HepG2 (cell line): ENCODE results near the gene CSTF1. TPM values are rescaled to one million over a fixed set of nuclear protein-coding genes. Genes with fewer than 3 reads are reported as not detected.

Experiments
- ATF1 ChIP-seq: IDR thresholded peaks from 2 replicates; pipeline ENCODE4 v1.6.1; 2016; ENCODE audit warnings: mild to moderate bottlenecking, control low read depth
- ATF4 ChIP-seq, 2 experiments: fragments of 450-650 bp in 1 of 2; sonication (generic) in 1 of 2; formaldehyde crosslinking; IDR thresholded peaks; 2 replicates each; pipeline versions ENCODE4 v1.5.0 to v1.8.0; 2020 to 2022; ENCODE audit warnings: mild to moderate bottlenecking in 1 of 2, missing genetic modification reagents in 1 of 2
- ERF ChIP-seq: IDR thresholded peaks from 2 replicates; pipeline ENCODE4 v1.6.1; 2018; ENCODE audit warnings: missing biosample characterization, missing genetic modification reagents
- GATAD2A ChIP-seq: IDR thresholded peaks from 2 replicates; pipeline ENCODE4 v1.6.1; 2016
- RAD51 ChIP-seq: fragments of 450-650 bp; IDR thresholded peaks from 2 replicates; pipeline ENCODE4 v1.6.1; 2016; ENCODE audit warnings: borderline replicate concordance
- ZFP62 ChIP-seq: sonication (generic); formaldehyde crosslinking; IDR thresholded peaks from 2 replicates; pipeline ENCODE4 v1.4.0; 2020; ENCODE audit warnings: missing genetic modification reagents
- ZNF296 ChIP-seq: sonication (generic); formaldehyde crosslinking; conservative IDR thresholded peaks from 2 replicates; pipeline ENCODE4 v1.5.0; 2020; ENCODE audit warnings: mild to moderate bottlenecking, missing genetic modification reagents
- ZNF691 ChIP-seq: sonication (generic); formaldehyde crosslinking; IDR thresholded peaks from 2 replicates; pipeline ENCODE4 v1.4.0; 2020; ENCODE audit warnings: missing genetic modification reagents, low read depth, mild to moderate bottlenecking, borderline replicate concordance
- ZNF891 ChIP-seq: sonication (generic); formaldehyde crosslinking; IDR thresholded peaks from 2 replicates; pipeline ENCODE4 v1.5.0; 2020; ENCODE audit warnings: mild to moderate bottlenecking, missing genetic modification reagents
- ZSCAN30 ChIP-seq: sonication (generic); formaldehyde crosslinking; IDR thresholded peaks from 2 replicates; pipeline ENCODE4 v1.5.0; 2020; ENCODE audit warnings: mild to moderate bottlenecking, missing genetic modification reagents
- ZSCAN31 ChIP-seq: sonication (generic); formaldehyde crosslinking; IDR thresholded peaks from 2 replicates; pipeline ENCODE4 v1.5.0; 2020; ENCODE audit warnings: low read depth, mild to moderate bottlenecking, missing genetic modification reagents
- polyA plus RNA-seq, 8 experiments: library from polyadenylated mRNA; depleted of rRNA in 3 of 8; stranded (reverse) in 7 of 8; unstranded in 1 of 8; fragments of >200 nt; fragmentation: Illumina TruSeq in 4 of 8; extraction: Trizol in 4 of 8; gene quantifications; 2 replicates each; pipeline versions ENCODE4 v1.2.1 to v1.2.3, GENCODE V29; 2011 to 2016; ENCODE audit warnings: low read depth in 4 of 8, missing spikeins in 1 of 8, mixed read lengths in 1 of 8; ENCODE audit not compliant: insufficient read depth in 1 of 8
- total RNA-seq, 5 experiments: library from RNA; depleted of rRNA; stranded (reverse); fragments of >200 nt; fragmentation: Illumina TruSeq; extraction: Trizol; gene quantifications; 2 replicates each; pipeline ENCODE4 v1.2.3, GENCODE V29; 2016; ENCODE audit warnings: low read depth in 1 of 5
- TF ChIP-seq, protein P1 (sequence below): sonication (generic); formaldehyde crosslinking; IDR thresholded peaks from 2 replicates; pipeline ENCODE4 v1.4.0; 2020; ENCODE audit warnings: missing genetic modification reagents
- TF ChIP-seq, protein P2 (sequence below): IDR thresholded peaks from 2 replicates; pipeline ENCODE4 v1.6.1; 2016; ENCODE audit warnings: missing biosample characterization, missing genetic modification reagents, low read depth
- TF ChIP-seq, protein P3 (sequence below): sonication (generic); formaldehyde crosslinking; conservative IDR thresholded peaks from 2 replicates; pipeline ENCODE4 v1.4.0; 2020; ENCODE audit warnings: mild to moderate bottlenecking, missing genetic modification reagents, moderate library complexity

The CSTF1 gene
- total and polyA plus RNA-seq, 2 of the 13 experiments (the other 11 are each of a cell fraction or from before 2014, with no cell fraction given) = 70.9 to 100 TPM

DNA sequence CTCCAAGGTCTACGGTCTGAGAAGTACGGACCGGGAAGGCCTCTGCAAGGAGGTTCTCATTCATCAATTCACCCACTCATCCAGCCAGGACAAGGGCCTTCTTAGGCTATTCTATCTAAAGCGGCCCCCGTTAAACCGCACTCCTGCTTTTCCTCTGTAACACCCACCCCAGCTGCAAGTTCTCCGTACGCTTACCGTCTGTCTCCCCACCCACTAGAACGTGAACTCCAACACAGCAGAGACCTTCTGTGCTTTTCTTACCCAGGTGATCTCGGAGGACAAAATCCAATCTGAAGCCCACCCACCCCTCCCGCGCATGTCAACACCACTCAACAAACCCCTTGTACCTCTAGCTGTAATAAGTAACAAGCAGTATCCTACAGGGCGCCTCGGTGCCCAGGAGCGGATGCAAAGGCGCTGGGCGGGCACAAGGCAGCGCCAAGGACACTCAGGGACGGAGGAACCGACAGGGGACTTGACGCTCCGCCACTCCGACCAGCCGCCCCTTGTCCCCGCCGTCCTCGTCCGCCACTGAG, 781 bp upstream of the CSTF1 start (continued):
- TF ChIP-seq, protein P1, sequence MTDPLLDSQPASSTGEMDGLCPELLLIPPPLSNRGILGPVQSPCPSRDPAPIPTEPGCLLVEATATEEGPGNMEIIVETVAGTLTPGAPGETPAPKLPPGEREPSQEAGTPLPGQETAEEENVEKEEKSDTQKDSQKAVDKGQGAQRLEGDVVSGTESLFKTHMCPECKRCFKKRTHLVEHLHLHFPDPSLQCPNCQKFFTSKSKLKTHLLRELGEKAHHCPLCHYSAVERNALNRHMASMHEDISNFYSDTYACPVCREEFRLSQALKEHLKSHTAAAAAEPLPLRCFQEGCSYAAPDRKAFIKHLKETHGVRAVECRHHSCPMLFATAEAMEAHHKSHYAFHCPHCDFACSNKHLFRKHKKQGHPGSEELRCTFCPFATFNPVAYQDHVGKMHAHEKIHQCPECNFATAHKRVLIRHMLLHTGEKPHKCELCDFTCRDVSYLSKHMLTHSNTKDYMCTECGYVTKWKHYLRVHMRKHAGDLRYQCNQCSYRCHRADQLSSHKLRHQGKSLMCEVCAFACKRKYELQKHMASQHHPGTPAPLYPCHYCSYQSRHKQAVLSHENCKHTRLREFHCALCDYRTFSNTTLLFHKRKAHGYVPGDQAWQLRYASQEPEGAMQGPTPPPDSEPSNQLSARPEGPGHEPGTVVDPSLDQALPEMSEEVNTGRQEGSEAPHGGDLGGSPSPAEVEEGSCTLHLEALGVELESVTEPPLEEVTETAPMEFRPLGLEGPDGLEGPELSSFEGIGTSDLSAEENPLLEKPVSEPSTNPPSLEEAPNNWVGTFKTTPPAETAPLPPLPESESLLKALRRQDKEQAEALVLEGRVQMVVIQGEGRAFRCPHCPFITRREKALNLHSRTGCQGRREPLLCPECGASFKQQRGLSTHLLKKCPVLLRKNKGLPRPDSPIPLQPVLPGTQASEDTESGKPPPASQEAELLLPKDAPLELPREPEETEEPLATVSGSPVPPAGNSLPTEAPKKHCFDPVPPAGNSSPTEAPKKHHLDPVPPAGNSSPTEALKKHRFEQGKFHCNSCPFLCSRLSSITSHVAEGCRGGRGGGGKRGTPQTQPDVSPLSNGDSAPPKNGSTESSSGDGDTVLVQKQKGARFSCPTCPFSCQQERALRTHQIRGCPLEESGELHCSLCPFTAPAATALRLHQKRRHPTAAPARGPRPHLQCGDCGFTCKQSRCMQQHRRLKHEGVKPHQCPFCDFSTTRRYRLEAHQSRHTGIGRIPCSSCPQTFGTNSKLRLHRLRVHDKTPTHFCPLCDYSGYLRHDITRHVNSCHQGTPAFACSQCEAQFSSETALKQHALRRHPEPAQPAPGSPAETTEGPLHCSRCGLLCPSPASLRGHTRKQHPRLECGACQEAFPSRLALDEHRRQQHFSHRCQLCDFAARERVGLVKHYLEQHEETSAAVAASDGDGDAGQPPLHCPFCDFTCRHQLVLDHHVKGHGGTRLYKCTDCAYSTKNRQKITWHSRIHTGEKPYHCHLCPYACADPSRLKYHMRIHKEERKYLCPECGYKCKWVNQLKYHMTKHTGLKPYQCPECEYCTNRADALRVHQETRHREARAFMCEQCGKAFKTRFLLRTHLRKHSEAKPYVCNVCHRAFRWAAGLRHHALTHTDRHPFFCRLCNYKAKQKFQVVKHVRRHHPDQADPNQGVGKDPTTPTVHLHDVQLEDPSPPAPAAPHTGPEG = no peak
- TF ChIP-seq ATF1 = no peak
- no peak for TF ChIP-seq ERF
- TF ChIP-seq GATAD2A (CRISPR knock-in tag) = no peak
- no peak for TF ChIP-seq ZSCAN30 (CRISPR knock-in tag)
- no peak for TF ChIP-seq RAD51
- peak; percentile 31; the same call in 1 of the 2 replicates for TF ChIP-seq ZSCAN31 (CRISPR knock-in tag)
- no peak; the same call in 1 of the 2 replicates for TF ChIP-seq ZNF891 (CRISPR knock-in tag)
- TF ChIP-seq ZFP62 = no peak
- TF ChIP-seq, protein P2, sequence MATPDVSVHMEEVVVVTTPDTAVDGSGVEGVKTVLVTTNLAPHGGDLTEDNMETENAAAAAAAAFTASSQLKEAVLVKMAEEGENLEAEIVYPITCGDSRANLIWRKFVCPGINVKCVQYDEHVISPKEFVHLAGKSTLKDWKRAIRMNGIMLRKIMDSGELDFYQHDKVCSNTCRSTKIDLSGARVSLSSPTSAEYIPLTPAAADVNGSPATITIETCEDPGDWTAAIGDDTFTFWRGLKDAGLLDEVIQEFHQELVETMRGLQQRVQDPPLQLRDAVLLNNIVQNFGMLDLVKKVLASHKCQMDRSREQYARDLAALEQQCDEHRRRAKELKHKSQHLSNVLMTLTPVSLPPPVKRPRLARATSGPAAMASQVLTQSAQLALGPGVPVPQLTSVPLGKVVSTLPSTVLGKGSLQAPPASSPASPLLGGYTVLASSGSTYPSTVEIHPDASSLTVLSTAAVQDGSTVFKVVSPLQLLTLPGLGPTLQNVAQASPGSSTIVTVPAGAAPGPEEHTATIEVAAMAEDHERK (CRISPR knock-in tag) = no peak
- TF ChIP-seq ATF4 (CRISPR knock-in tag; IDR thresholded peaks at IDR 0.05) = 0 out of 4 replicates have a peak, but pooled peaks of 1 of the 2 experiments have one; percentile 55
- TF ChIP-seq ZNF691 = no peak
- TF ChIP-seq, protein P3, sequence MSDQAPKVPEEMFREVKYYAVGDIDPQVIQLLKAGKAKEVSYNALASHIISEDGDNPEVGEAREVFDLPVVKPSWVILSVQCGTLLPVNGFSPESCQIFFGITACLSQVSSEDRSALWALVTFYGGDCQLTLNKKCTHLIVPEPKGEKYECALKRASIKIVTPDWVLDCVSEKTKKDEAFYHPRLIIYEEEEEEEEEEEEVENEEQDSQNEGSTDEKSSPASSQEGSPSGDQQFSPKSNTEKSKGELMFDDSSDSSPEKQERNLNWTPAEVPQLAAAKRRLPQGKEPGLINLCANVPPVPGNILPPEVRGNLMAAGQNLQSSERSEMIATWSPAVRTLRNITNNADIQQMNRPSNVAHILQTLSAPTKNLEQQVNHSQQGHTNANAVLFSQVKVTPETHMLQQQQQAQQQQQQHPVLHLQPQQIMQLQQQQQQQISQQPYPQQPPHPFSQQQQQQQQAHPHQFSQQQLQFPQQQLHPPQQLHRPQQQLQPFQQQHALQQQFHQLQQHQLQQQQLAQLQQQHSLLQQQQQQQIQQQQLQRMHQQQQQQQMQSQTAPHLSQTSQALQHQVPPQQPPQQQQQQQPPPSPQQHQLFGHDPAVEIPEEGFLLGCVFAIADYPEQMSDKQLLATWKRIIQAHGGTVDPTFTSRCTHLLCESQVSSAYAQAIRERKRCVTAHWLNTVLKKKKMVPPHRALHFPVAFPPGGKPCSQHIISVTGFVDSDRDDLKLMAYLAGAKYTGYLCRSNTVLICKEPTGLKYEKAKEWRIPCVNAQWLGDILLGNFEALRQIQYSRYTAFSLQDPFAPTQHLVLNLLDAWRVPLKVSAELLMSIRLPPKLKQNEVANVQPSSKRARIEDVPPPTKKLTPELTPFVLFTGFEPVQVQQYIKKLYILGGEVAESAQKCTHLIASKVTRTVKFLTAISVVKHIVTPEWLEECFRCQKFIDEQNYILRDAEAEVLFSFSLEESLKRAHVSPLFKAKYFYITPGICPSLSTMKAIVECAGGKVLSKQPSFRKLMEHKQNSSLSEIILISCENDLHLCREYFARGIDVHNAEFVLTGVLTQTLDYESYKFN (CRISPR knock-in tag) = no peak
- TF ChIP-seq ZNF296 = peak; percentile 92
